HepG2 (cell line): ENCODE measurements around the gene SLC34A3. TPM values are rescaled to one million over a fixed set of nuclear protein-coding genes. Genes with fewer than 3 reads are reported as not detected.
A peak's percentile ranks its signal among the peaks of the same experiment; 100 is the strongest.

Source experiments
- ATAC-seq: fragments of 200-7000 bp; cut with Tn5 transposase; 3 replicates; pipeline ENCODE4 v1.9.1; 2020; ENCODE audit warnings: mild to moderate bottlenecking, moderate library complexity
- BruUV-seq: library from RNA; stranded (reverse); fragments of 400-500 nt; replicated peaks from 2 replicates; lab custom pipeline; 2021; lab: Mats Ljungman, UMichigan
- CTCF ChIA-PET: fragments of 300-600 bp; formaldehyde crosslinking; extraction: SDS; loops from one replicate; lab custom pipeline; 2021; ENCODE audit warnings: low total read pairs, inconsistent platforms, low intra/inter-chr PET ratio; lab: Yijun Ruan, JAX
- POLR2A ChIA-PET: fragments of 350-600 bp; sonication (Branson Sonifier 250); formaldehyde crosslinking; loops from one replicate; lab custom pipeline; 2020; ENCODE audit warnings: antibody characterized with exemption, inconsistent platforms; lab: Yijun Ruan, JAX
- DNase-seq: peaks from one replicate; pipeline ENCODE4 v3.0.0-alpha.2; 2015; ENCODE audit warnings: low spot score
- FAIRE-seq: peaks from 3 replicates; lab custom pipeline; 2011; peaks lifted over from hg19 to GRCh38; lab: Jason Lieb, UNC
- H2AFZ ChIP-seq: one replicate; pipeline ENCODE4 v1.6.1; 2011; ENCODE audit warnings: low read length, inconsistent platforms
- H3K27ac ChIP-seq: fragments of 300-600 bp; 3 replicates; pipeline ENCODE4 v1.8.0; 2011; ENCODE audit warnings: mixed run types, mild to moderate bottlenecking, mixed read lengths, low read length, inconsistent platforms; ENCODE audit not compliant: insufficient read depth; ENCODE audit errors: extremely low read length
- H3K27me3 ChIP-seq, 2 experiments: fragments of 200-600 bp in 1 of 2; 2 replicates in 1 of 2; 3 replicates in 1 of 2; pipeline versions ENCODE4 v1.6.0 to v1.8.0; 2011; ENCODE audit warnings: low read length in 2 of 2, mild to moderate bottlenecking in 2 of 2, moderate library complexity in 2 of 2, inconsistent platforms in 1 of 2; ENCODE audit not compliant: insufficient read depth in 2 of 2, control insufficient read depth in 1 of 2
- H3K36me3 ChIP-seq, 2 experiments: fragments of 200-600 bp in 1 of 2; replicated peaks in 1 of 2; 2 replicates in 1 of 2; 3 replicates in 1 of 2; pipeline versions ENCODE4 v1.5.1 to v1.8.0; 2011; ENCODE audit warnings: low read length in 2 of 2, inconsistent platforms in 1 of 2; ENCODE audit not compliant: insufficient read depth in 2 of 2, control insufficient read depth in 1 of 2
- H3K4me1 ChIP-seq: 2 replicates; pipeline ENCODE4 v1.5.1; 2012; ENCODE audit warnings: low read length, inconsistent platforms; ENCODE audit not compliant: insufficient read depth
- H3K4me2 ChIP-seq: 2 replicates; pipeline ENCODE4 v1.6.0; 2011; ENCODE audit warnings: low read depth, low read length, inconsistent platforms
- H3K4me3 ChIP-seq, 3 experiments: fragments of 200-600 bp in 1 of 3; sonication (generic), shearing (Covaris generic) in 1 of 3; replicated peaks in 1 of 3; 2 replicates each; pipeline ENCODE4 v1.5.1; 2011 to 2016; ENCODE audit warnings: low read length in 3 of 3, inconsistent platforms in 2 of 3, low read depth in 2 of 3, mild to moderate bottlenecking in 2 of 3, control low read depth in 1 of 3, mixed read lengths in 1 of 3; ENCODE audit not compliant: insufficient read depth in 1 of 3
- H3K79me2 ChIP-seq: one replicate; pipeline ENCODE4 v1.6.1; 2011; ENCODE audit warnings: low read length, inconsistent platforms; ENCODE audit not compliant: insufficient read depth
- H3K9ac ChIP-seq: 2 replicates; pipeline ENCODE4 v1.6.0; 2011; ENCODE audit warnings: mild to moderate bottlenecking, low read depth, low read length, inconsistent platforms; ENCODE audit not compliant: insufficient read depth
- H3K9me3 ChIP-seq: 2 replicates; pipeline ENCODE4 v1.5.1; 2012; ENCODE audit warnings: mild to moderate bottlenecking, low read length
- H4K20me1 ChIP-seq: 2 replicates; pipeline ENCODE4 v1.6.0; 2011; ENCODE audit warnings: inconsistent platforms, mild to moderate bottlenecking, low read length, moderate library complexity; ENCODE audit not compliant: insufficient read depth
- AGO2 ChIP-seq: fragments of 200-400 bp; formaldehyde crosslinking; optimal IDR thresholded peaks from 2 replicates; pipeline ENCODE3; 2017; ENCODE audit warnings: mild to moderate bottlenecking, low read depth, low read length, moderate library complexity
- CENPX ChIP-seq: sonication (generic); formaldehyde crosslinking; IDR thresholded peaks from 2 replicates; pipeline ENCODE4 v1.9.0; 2021; ENCODE audit warnings: mild to moderate bottlenecking, missing genetic modification reagents, moderate library complexity
- HNRNPL ChIP-seq: fragments of 200-400 bp; formaldehyde crosslinking; IDR thresholded peaks from 2 replicates; pipeline ENCODE4 v1.6.1; 2017; ENCODE audit warnings: mild to moderate bottlenecking, low read depth, low read length
- RBFOX2 ChIP-seq: fragments of 200-400 bp; formaldehyde crosslinking; IDR thresholded peaks from 2 replicates; pipeline ENCODE4 v1.6.1; 2017; ENCODE audit warnings: low read depth, mild to moderate bottlenecking, low read length
- TAF1 ChIP-seq: sonication (generic); formaldehyde crosslinking; IDR thresholded peaks from 2 replicates; pipeline ENCODE4 v1.4.0; 2020; ENCODE audit warnings: missing genetic modification reagents
- ZBTB38 ChIP-seq: sonication (generic); formaldehyde crosslinking; IDR thresholded peaks from 2 replicates; pipeline ENCODE4 v1.5.1; 2020; ENCODE audit warnings: mild to moderate bottlenecking, missing genetic modification reagents
- ZNF605 ChIP-seq: sonication (generic); formaldehyde crosslinking; IDR thresholded peaks from 2 replicates; pipeline ENCODE4 v1.8.0; 2022; ENCODE audit warnings: mild to moderate bottlenecking, missing genetic modification reagents
- WGBS: methylation state at CpG from one replicate; pipeline ENCODE4 v1.1.6; 2017; ENCODE audit warnings: low lambda C conversion rate; 5-methylcytosine and 5-hydroxymethylcytosine counted together
- in situ Hi-C: cut with HindIII; loops from 2 replicates; pipeline ENCODE4 v1.10.0; 2017; ENCODE audit warnings: low pct_unique_long_range_greater_than_20kb; ENCODE audit not compliant: extremely low pct_ligation_motif_present
- intact Hi-C: fragments of 100-400 bp; cut with micrococcal nuclease; formaldehyde crosslinking; loops from one replicate; pipeline ENCODE4 v1.10.0; 2022; ENCODE audit not compliant: unreplicated experiment
- polyA plus RNA-seq, 8 experiments: library from polyadenylated mRNA; depleted of rRNA in 3 of 8; stranded (reverse) in 7 of 8; unstranded in 1 of 8; fragments of >200 nt; fragmentation: Illumina TruSeq in 4 of 8; extraction: Trizol in 4 of 8; gene quantifications; 2 replicates each; pipeline versions ENCODE4 v1.2.1 to v1.2.3, GENCODE V29; 2011 to 2016; ENCODE audit warnings: low read depth in 4 of 8, missing spikeins in 1 of 8, mixed read lengths in 1 of 8; ENCODE audit not compliant: insufficient read depth in 1 of 8
- total RNA-seq, 5 experiments: library from RNA; depleted of rRNA; stranded (reverse); fragments of >200 nt; fragmentation: Illumina TruSeq; extraction: Trizol; gene quantifications; 2 replicates each; pipeline ENCODE4 v1.2.3, GENCODE V29; 2016; ENCODE audit warnings: low read depth in 1 of 5
- TF ChIP-seq, protein P1 (sequence below): sonication (generic); formaldehyde crosslinking; IDR thresholded peaks from 2 replicates; pipeline ENCODE4 v1.4.0; 2020; ENCODE audit warnings: mild to moderate bottlenecking, missing genetic modification reagents
- TF ChIP-seq, protein P2 (sequence below): sonication (generic); formaldehyde crosslinking; IDR thresholded peaks from 2 replicates; pipeline ENCODE4 v1.4.0; 2020; ENCODE audit warnings: missing genetic modification reagents

The SLC34A3 gene
- total and polyA plus RNA-seq, 2 of the 13 experiments (the other 11 are each of a cell fraction or from before 2014, with no cell fraction given): 0.07 to 1.0 TPM

DNA sequence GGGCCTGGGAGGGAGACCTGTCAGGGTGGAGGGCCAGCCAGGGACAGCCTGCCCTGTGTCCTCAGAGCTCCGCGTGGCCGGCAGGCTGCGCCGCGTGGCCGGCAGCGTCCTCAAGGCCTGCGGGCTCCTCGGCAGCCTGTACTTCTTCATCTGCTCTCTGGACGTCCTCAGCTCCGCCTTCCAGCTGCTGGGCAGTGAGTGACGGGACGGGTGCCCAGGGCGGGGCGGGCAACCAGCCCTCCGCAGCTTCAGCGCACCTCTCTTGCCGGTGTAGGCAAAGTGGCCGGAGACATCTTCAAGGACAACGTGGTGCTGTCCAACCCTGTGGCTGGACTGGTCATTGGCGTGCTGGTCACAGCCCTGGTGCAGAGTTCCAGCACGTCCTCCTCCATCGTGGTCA lies 1.8 kb downstream of the SLC34A3 start:
- H3K27ac ChIP-seq: no peak overlapping the region
- no peaks in the 10 kb centered on the region for H3K36me3 ChIP-seq
- intact Hi-C loops: no loop called here
- TF ChIP-seq RBFOX2 (0 out of 2 replicates have a peak, but pooled peaks have one; percentile 14), ZNF605 (CRISPR knock-in tag) (no peak)
- DNase-seq: no peak
- no peaks in the 10 kb centered on the region for H3K27me3 ChIP-seq
- BruUV-seq: no TSS peak
- H3K4me2 ChIP-seq: no peak overlapping the region
- no peak overlapping the region for H3K4me3 ChIP-seq
- POLR2A ChIA-PET: no interaction called here
- FAIRE-seq: no peak
- CTCF ChIA-PET: no interaction called here
- no peak overlapping the region for H2AFZ ChIP-seq
- no peak for ATAC-seq
- no peak overlapping the region for H3K9ac ChIP-seq
- 96% methylated on average over 10 of the region's 24 CpGs for WGBS
- no peaks in the 10 kb centered on the region for H3K9me3 ChIP-seq
- in situ Hi-C loops: no loop called here
- peaks cover 8% of the 10 kb centered on the region for H3K79me2 ChIP-seq
- H4K20me1 ChIP-seq: no peaks in the 10 kb centered on the region
- H3K4me1 ChIP-seq: peaks cover 65% of the 10 kb centered on the region

DNA sequence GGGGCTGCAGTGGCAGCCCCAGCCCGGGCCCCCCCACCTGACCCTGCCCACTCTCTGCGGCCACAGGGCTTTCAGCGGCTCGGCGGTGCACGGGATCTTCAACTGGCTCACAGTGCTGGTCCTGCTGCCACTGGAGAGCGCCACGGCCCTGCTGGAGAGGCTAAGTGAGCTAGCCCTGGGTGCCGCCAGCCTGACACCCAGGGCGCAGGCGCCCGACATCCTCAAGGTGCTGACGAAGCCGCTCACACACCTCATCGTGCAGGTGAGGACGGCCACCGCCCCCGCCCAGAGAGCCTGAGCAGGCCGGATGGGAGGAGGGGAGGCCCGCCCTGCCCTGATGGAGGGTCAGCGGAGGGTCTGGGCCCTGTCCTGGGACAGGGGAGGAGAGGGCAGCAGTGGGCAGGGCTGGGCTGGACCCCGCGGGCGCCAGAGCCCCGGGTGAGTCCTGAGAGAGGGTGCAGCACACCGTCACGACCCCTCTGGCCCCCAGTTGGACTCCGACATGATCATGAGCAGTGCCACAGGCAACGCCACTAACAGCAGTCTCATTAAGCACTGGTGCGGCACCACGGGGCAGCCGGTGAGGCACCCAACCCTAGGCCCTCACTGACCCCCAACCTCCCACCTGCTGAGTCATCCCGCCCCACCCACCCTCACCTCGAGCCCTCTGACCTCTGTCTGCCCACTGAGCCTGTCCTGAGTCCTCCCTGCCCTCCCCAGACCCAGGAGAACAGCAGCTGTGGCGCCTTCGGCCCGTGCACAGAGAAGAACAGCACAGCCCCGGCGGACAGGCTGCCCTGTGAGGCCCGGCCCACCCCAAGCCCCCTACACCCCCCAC lies 2.7 kb downstream of the SLC34A3 start:
- peaks cover 8% of the 10 kb centered on the region for H3K79me2 ChIP-seq
- POLR2A ChIA-PET: interaction anchor here (1.0 to 4.1 kb wide), 4 partner anchors 9 to 43 kb away, joined by 3 to 45 read pairs (median 16); partner anchors contain the start of genes CYSRT1, NELFB and RNF208
- no peak for FAIRE-seq
- DNase-seq: no peak
- H3K27me3 ChIP-seq: no peaks in the 10 kb centered on the region
- H3K36me3 ChIP-seq: no peaks in the 10 kb centered on the region
- CTCF ChIA-PET: no interaction called here
- BruUV-seq: no TSS peak
- H3K4me3 ChIP-seq: peak overlapping the region in 2 of 3 experiments; percentile 39 to 67; a peak in 3 of 6 replicates
- in situ Hi-C loops (no loop called here), intact Hi-C loops (no loop called here)
- no peaks in the 10 kb centered on the region for H3K9me3 ChIP-seq
- ATAC-seq: no peak
- H3K4me1 ChIP-seq: peaks cover 67% of the 10 kb centered on the region
- H3K4me2 ChIP-seq: peak overlapping the region; percentile 25; the same call in 1 of the 2 replicates
- 0 out of 2 replicates have a peak, but pooled peaks have one; percentile 36 for TF ChIP-seq HNRNPL
- 0 out of 2 replicates have a peak, but pooled peaks have one; percentile 6 for TF ChIP-seq TAF1 (CRISPR knock-in tag)
- TF ChIP-seq ZBTB38 (CRISPR knock-in tag): peak; percentile 58; the same call in 1 of the 2 replicates
- TF ChIP-seq CENPX (CRISPR knock-in tag): no peak
- TF ChIP-seq, protein P1, sequence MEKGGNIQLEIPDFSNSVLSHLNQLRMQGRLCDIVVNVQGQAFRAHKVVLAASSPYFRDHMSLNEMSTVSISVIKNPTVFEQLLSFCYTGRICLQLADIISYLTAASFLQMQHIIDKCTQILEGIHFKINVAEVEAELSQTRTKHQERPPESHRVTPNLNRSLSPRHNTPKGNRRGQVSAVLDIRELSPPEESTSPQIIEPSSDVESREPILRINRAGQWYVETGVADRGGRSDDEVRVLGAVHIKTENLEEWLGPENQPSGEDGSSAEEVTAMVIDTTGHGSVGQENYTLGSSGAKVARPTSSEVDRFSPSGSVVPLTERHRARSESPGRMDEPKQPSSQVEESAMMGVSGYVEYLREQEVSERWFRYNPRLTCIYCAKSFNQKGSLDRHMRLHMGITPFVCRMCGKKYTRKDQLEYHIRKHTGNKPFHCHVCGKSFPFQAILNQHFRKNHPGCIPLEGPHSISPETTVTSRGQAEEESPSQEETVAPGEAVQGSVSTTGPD (CRISPR knock-in tag): no peak
- TF ChIP-seq, protein P2, sequence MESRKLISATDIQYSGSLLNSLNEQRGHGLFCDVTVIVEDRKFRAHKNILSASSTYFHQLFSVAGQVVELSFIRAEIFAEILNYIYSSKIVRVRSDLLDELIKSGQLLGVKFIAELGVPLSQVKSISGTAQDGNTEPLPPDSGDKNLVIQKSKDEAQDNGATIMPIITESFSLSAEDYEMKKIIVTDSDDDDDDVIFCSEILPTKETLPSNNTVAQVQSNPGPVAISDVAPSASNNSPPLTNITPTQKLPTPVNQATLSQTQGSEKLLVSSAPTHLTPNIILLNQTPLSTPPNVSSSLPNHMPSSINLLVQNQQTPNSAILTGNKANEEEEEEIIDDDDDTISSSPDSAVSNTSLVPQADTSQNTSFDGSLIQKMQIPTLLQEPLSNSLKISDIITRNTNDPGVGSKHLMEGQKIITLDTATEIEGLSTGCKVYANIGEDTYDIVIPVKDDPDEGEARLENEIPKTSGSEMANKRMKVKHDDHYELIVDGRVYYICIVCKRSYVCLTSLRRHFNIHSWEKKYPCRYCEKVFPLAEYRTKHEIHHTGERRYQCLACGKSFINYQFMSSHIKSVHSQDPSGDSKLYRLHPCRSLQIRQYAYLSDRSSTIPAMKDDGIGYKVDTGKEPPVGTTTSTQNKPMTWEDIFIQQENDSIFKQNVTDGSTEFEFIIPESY (CRISPR knock-in tag): peak; percentile 90
- peak; percentile 29 for TF ChIP-seq AGO2
- no peaks in the 10 kb centered on the region for H4K20me1 ChIP-seq
- no peak overlapping the region for H3K27ac ChIP-seq
- H2AFZ ChIP-seq: no peak overlapping the region
- no CpG with 5 or more reads among the region's 40 CpGs for WGBS
- H3K9ac ChIP-seq: no peak overlapping the region
